Cardiac fibroblast (primary cell): ENCODE results near the gene FMN1.

Experiments
- DNase-seq, 2 donors: peaks; one replicate each; pipeline versions ENCODE4 v3.0.0 to v3.0.0-alpha.2; 2010; ENCODE audit warnings: low read depth in 2 of 2
- H3K4me3 ChIP-seq, 2 donors: replicated peaks in 1 of 2; 1 replicate in 1 of 2; 2 replicates in 1 of 2; pipeline ENCODE4 v1.5.1; 2011; ENCODE audit warnings: low read depth in 2 of 2, low read length in 2 of 2, mild to moderate bottlenecking in 2 of 2, moderate library complexity in 1 of 2
- CTCF ChIP-seq: IDR thresholded peaks from one replicate; pipeline ENCODE4 v1.5.1; 2011; ENCODE audit warnings: low read depth, mild to moderate bottlenecking, low read length, inconsistent platforms

The FMN1 gene

GRCh38 chr15:32856753-32857152 lies 337.8 kb downstream of the FMN1 start:
- no peak overlapping the region for H3K4me3 ChIP-seq
- peak; percentile 46 to 62 for DNase-seq
- no peak for TF ChIP-seq CTCF

GRCh38 chr15:32855942-32856341 lies 338.6 kb downstream of the FMN1 start:
- H3K4me3 ChIP-seq: no peak overlapping the region
- peak; percentile 97 to 100 for DNase-seq
- peak; percentile 27 for TF ChIP-seq CTCF

- no peak for DNase-seq
- H3K4me3 ChIP-seq: no peak overlapping the region
- no peak for TF ChIP-seq CTCF
Observed at GRCh38 chr15:32853592-32853991, 340.9 kb downstream of the FMN1 start.

- H3K4me3 ChIP-seq: no peak overlapping the region
- DNase-seq: peak in 1 of 2 donors; percentile 38
- no peak for TF ChIP-seq CTCF
Observed at GRCh38 chr15:32852771-32853170, 341.7 kb downstream of the FMN1 start.

GRCh38 chr15:32852017-32852416 lies 342.5 kb downstream of the FMN1 start:
- no peak for DNase-seq
- TF ChIP-seq CTCF: no peak
- no peak overlapping the region for H3K4me3 ChIP-seq

- peak; percentile 93 to 98 for DNase-seq
- no peak overlapping the region for H3K4me3 ChIP-seq
- TF ChIP-seq CTCF: no peak
Observed at GRCh38 chr15:32851572-32851971, 342.9 kb downstream of the FMN1 start.
